SK-N-SH treated with all-trans-retinoic acid at 6 μM for 48 hours (cell line): ENCODE measurements around the gene C20orf144.

Experiments
- ATAC-seq: fragments of 200-7000 bp; cut with Tn5 transposase; 3 replicates; pipeline ENCODE4 v1.9.1; 2020; ENCODE audit warnings: mild to moderate bottlenecking, moderate library complexity
- ARNTL ChIP-seq: fragments of 450-650 bp; formaldehyde crosslinking; IDR thresholded peaks from 2 replicates; pipeline ENCODE4 v1.5.0; 2020; ENCODE audit warnings: low read depth, mild to moderate bottlenecking, moderate library complexity, borderline replicate concordance
- BACH2 ChIP-seq: fragments of 250-450 bp; sonication (Bioruptor Pico); IDR thresholded peaks from 2 replicates; pipeline ENCODE4 v1.9.0; 2021; ENCODE audit warnings: mild to moderate bottlenecking, borderline replicate concordance
- CREB5 ChIP-seq: fragments of 250-450 bp; sonication (Bioruptor Pico); IDR thresholded peaks from 2 replicates; pipeline ENCODE4 v1.5.1; 2020; ENCODE audit warnings: low read depth, mild to moderate bottlenecking, moderate library complexity
- CSDC2 ChIP-seq: fragments of 250-450 bp; sonication (Bioruptor Pico); IDR thresholded peaks from 2 replicates; pipeline ENCODE4 v1.5.0; 2020; ENCODE audit warnings: mild to moderate bottlenecking, moderate library complexity
- CSRNP3 ChIP-seq: fragments of 250-450 bp; sonication (Bioruptor Pico); IDR thresholded peaks from 2 replicates; pipeline ENCODE4 v1.5.1; 2021; ENCODE audit warnings: mild to moderate bottlenecking, moderate library complexity
- ESRRG ChIP-seq: fragments of 250-450 bp; sonication (Bioruptor Pico); IDR thresholded peaks from 2 replicates; pipeline ENCODE4 v1.6.1; 2021; ENCODE audit warnings: mild to moderate bottlenecking
- GLIS3 ChIP-seq: fragments of 250-450 bp; sonication (Bioruptor Pico); IDR thresholded peaks from 2 replicates; pipeline ENCODE4 v1.5.0; 2020; ENCODE audit warnings: mild to moderate bottlenecking, moderate library complexity
- ISL1 ChIP-seq: fragments of 250-450 bp; sonication (Bioruptor Pico); IDR thresholded peaks from 2 replicates; pipeline ENCODE4 v2.1.2; 2022; ENCODE audit warnings: mild to moderate bottlenecking, moderate library complexity
- OSR1 ChIP-seq: fragments of 250-450 bp; sonication (Bioruptor Pico); IDR thresholded peaks from 2 replicates; pipeline ENCODE4 v1.8.0; 2022; ENCODE audit warnings: moderate library complexity, mild to moderate bottlenecking, inconsistent platforms
- PATZ1 ChIP-seq: fragments of 250-450 bp; sonication (Bioruptor Pico); IDR thresholded peaks from 2 replicates; pipeline ENCODE4 v1.8.0; 2020; ENCODE audit warnings: mild to moderate bottlenecking, moderate library complexity, borderline replicate concordance
- POU6F1 ChIP-seq: fragments of 250-450 bp; sonication (Bioruptor Pico); IDR thresholded peaks from 2 replicates; pipeline ENCODE4 v1.8.0; 2021; ENCODE audit warnings: low read depth, mild to moderate bottlenecking, moderate library complexity, borderline replicate concordance
- PPARA ChIP-seq: fragments of 250-450 bp; sonication (Bioruptor Pico); IDR thresholded peaks from 2 replicates; pipeline ENCODE4 v1.5.0; 2020; ENCODE audit warnings: mild to moderate bottlenecking, borderline replicate concordance
- TCF4 ChIP-seq: fragments of 250-450 bp; sonication (Bioruptor Pico); IDR thresholded peaks from 2 replicates; pipeline ENCODE4 v1.8.0; 2021; ENCODE audit warnings: mild to moderate bottlenecking, moderate library complexity, borderline replicate concordance
- TSHZ2 ChIP-seq: fragments of 250-450 bp; sonication (Bioruptor Pico); IDR thresholded peaks from 2 replicates; pipeline ENCODE4 v1.5.0; 2020; ENCODE audit warnings: mild to moderate bottlenecking, moderate library complexity
- ZFP3 ChIP-seq: fragments of 250-450 bp; sonication (Bioruptor Pico); IDR thresholded peaks from 2 replicates; pipeline ENCODE4 v1.5.0; 2020; ENCODE audit warnings: mild to moderate bottlenecking, moderate library complexity
- ZFP30 ChIP-seq: fragments of 450-650 bp; formaldehyde crosslinking; IDR thresholded peaks from 2 replicates; pipeline ENCODE4 v1.5.0; 2022; ENCODE audit warnings: mild to moderate bottlenecking, moderate library complexity
- ZNF565 ChIP-seq: fragments of 450-650 bp; formaldehyde crosslinking; conservative IDR thresholded peaks from 2 replicates; pipeline ENCODE4 v1.5.0; 2020; ENCODE audit warnings: low read depth, mild to moderate bottlenecking, moderate library complexity
- ZNF70 ChIP-seq: fragments of 450-650 bp; formaldehyde crosslinking; IDR thresholded peaks from 2 replicates; pipeline ENCODE4 v1.5.0; 2020; ENCODE audit warnings: mild to moderate bottlenecking, moderate library complexity
- ZNF8 ChIP-seq: fragments of 450-650 bp; formaldehyde crosslinking; IDR thresholded peaks from 2 replicates; pipeline ENCODE4 v1.5.0; 2020; ENCODE audit warnings: mild to moderate bottlenecking, moderate library complexity

The C20orf144 gene

GRCh38 chr20:33685328-33686099 lies 23.4 kb downstream of the C20orf144 start:
- ATAC-seq: peak; percentile 10
- TF ChIP-seq ZFP3 (CRISPR knock-in tag) (no peak; the same call in 1 of the 2 replicates), POU6F1 (CRISPR knock-in tag) (no peak), TCF4 (CRISPR knock-in tag) (no peak), ZNF70 (no peak), PPARA (CRISPR knock-in tag) (no peak), OSR1 (CRISPR knock-in tag) (no peak), ZNF565 (no peak), PATZ1 (CRISPR knock-in tag) (no peak), ESRRG (CRISPR knock-in tag) (no peak), CREB5 (CRISPR knock-in tag) (no peak), ISL1 (CRISPR knock-in tag) (no peak), ZFP30 (CRISPR knock-in tag) (no peak), BACH2 (no peak)

GRCh38 chr20:33686100-33686983 lies 24.2 kb downstream of the C20orf144 start, which contains the start of gene E2F1:
E2F1 (minus strand) TSS chr20:33686385; CDS start chr20:33686264, 121 bp downstream.
- no peak for TF ChIP-seq ZFP30 (CRISPR knock-in tag)
- no peak for TF ChIP-seq CREB5 (CRISPR knock-in tag)
- TF ChIP-seq BACH2: no peak
- no peak for TF ChIP-seq CSRNP3 (CRISPR knock-in tag)
- no peak for TF ChIP-seq GLIS3
- no peak for TF ChIP-seq PATZ1 (CRISPR knock-in tag)
- TF ChIP-seq ZNF8 (CRISPR knock-in tag): no peak
- no peak for TF ChIP-seq POU6F1 (CRISPR knock-in tag)
- no peak for TF ChIP-seq CSDC2
- TF ChIP-seq ZNF70: no peak
- TF ChIP-seq ARNTL (CRISPR knock-in tag): no peak
- TF ChIP-seq ESRRG (CRISPR knock-in tag): no peak
- no peak for TF ChIP-seq TSHZ2 (CRISPR knock-in tag)
- TF ChIP-seq OSR1 (CRISPR knock-in tag): no peak
- TF ChIP-seq ZFP3 (CRISPR knock-in tag): no peak
- TF ChIP-seq, all 23 proteins: peak for 0
- ATAC-seq: peak; percentile 98
